GM15510 (cell line): ENCODE data around the gene ST6GALNAC2.

ENCODE experiments used
- POLR2A ChIP-seq: IDR thresholded peaks from 3 replicates; pipeline ENCODE4 v1.6.1; 2011; ENCODE audit warnings: borderline replicate concordance; ENCODE audit not compliant: insufficient read length; ENCODE audit errors: extremely low read depth

Gene ST6GALNAC2

DNA sequence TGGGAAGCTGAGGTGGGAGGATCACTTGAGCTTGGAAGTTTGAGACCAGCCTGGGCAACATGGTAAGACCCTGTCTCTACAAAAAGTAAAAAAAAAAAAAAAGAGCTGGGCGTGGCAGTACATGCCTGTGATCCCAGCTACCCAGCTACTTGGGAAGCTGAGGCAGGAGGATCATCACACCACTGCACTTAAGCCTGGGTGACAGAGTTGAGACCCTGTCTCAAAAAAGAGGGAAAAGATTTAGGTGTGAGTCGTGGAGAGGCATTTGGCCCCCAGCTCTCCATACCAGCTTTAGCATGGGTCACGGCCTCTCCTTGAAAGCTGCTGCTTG lies 19.1 kb downstream of the ST6GALNAC2 start:
- no peak for TF ChIP-seq POLR2A

DNA sequence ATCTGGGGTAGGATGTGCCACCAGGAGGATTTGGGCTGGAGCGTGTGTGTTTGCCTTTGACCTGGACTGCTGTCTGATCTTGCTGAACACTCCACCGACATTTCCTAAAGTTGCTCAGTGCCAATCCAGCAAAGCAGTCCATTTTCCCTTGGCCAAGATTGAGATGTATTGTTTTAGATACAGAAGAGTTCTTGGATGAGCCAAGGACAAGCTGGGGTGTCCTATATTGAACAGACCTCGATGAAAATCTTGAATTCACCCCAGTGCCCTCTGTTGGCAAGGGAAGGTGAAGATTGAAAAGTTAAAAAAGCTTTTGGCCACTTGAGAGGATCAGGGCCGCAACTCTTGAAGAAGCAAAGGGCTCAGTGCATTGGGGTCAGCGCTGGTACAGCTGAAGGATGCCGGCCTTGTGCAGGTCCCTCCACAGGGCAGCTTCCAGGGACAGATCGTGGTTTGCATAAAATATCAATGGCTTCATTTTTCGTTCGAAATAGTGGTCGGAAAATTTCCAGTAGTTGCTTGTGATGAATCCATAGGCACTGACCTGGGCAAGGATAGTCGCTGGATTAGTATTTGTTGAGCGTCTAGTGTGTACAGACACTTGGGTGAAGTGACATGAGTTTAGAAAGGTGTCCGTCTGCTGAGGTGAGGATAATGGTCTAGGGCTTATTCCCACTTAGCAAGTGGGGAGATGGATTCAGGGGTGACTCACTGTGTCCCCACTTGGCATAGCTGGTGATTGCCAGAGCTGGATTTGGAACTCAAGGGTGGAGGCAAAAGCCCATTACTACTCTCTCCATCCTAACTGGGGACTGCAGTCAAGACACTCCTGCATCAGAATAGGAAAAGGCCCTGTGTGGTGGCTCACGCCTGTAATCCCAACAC lies 19.7 kb downstream of the ST6GALNAC2 start:
- TF ChIP-seq POLR2A = peak; percentile 15

DNA sequence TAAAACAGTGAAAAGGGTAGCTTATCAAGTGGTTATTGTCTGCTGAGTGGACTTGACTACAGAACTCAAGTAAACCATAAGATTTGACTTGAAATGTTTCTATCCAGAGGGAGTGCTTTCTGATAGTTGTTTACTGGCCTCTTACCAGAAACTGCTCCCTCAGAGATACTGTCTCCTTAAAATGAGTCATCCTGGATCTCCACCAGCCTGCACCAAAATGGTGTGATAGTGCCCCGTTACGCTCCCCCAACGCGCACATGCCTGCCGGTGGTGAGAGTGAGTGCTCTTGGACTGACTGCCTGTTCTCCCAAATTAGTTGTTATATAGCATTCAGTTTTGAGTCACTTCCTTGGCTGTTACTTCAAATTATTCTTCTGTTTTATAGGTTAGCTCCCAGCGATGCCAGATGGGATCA lies 22.9 kb downstream of the ST6GALNAC2 start:
- no peak for TF ChIP-seq POLR2A

DNA sequence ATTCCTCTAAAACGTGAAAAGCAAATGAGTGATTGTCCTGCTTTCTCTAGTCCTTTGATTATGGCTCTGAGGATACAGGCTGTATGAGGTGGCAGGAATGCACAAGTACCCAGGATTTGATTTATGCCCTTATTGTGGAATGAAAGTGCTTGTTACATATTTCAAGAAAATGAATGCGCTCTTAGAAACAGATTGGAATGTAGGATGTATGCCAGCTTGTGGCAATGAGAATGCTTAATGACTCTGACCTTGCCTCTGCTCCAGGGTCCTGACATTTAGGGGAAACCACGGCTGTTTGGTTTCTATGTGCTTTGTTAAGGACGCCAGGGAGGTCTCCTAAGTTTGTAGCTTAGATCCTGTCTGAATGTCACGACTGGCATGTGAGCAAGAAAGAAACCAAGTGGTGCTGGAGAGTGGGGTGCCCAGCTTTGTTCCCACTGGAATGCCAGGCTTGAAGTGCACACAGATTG lies 23.8 kb downstream of the ST6GALNAC2 start:
- TF ChIP-seq POLR2A = no peak

DNA sequence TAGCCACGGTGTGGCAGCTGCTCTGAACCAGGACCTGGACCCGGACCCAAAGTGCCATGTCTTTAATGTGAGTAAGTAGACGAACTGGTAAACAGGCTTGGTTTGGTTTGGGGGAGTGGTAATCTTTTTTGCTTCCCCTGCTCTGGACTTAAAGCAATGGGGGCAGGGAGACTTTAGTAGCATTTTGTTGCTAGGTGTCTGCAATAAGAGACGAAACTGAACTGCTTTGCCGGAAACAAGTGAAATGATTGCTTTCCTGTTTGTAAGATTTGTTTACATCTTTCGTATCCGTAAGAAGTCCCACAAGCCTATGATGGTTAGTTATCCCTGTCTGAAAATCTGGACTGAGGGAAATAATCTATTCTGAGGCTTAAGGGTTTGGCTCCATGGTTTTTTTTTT lies 24.3 kb downstream of the ST6GALNAC2 start:
- TF ChIP-seq POLR2A = no peak

DNA sequence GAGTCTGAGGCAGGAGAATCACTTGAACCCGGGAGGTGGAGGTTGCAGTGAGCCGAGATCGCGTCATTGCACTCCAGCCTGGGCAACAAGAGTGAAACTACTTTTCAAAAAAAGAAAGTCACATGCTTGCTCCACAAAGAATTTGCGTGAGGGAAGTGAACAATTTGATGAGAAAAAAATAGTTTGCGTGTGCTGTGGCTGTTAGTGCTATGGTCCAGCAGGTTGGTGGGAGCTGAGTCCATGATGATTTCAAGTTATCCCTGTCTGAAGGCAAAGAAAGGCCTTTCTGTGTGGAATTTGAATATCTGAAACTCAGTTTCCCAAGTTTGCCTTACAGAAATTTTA lies 24.8 kb downstream of the ST6GALNAC2 start:
- TF ChIP-seq POLR2A = no peak

DNA sequence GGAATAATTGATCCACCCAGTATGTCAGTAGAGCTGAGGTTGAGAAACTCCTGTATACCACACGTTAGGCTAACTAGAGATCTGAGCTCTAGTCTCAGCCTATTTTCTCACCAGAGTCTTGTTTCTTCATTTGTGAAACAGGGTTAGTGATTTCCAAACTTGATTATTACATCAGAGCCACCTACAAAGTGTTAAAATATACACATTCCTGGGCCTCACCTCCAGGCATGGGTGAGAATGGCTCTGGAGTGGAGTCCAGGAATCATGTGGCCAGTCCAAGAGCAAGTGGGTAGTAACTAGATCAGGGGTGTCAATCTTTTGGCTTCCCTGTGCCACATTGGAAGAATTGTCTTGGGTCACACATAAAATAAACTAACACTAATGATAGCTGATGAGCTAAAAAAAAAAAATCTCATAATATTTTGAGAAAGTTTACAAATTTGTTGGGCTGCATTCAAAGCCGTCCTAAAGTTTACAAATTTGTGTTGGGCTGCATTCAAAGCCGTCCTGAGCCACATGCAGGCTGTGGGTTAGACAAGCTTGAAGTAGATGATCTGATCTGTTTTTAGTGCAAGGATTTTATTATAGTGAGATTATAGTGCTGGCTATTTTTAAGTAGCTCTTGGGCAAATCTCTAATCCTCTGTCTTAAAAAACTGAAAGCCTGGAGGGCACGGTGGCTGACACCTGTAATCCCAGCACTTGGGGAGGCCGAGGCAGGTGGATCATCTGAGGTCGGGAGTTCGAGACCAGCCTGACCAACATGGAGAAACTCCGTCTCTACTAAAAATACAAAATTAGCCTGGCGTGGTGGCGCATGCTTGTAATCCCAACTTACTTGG lies 25.4 kb downstream of the ST6GALNAC2 start:
- TF ChIP-seq POLR2A = no peak

DNA sequence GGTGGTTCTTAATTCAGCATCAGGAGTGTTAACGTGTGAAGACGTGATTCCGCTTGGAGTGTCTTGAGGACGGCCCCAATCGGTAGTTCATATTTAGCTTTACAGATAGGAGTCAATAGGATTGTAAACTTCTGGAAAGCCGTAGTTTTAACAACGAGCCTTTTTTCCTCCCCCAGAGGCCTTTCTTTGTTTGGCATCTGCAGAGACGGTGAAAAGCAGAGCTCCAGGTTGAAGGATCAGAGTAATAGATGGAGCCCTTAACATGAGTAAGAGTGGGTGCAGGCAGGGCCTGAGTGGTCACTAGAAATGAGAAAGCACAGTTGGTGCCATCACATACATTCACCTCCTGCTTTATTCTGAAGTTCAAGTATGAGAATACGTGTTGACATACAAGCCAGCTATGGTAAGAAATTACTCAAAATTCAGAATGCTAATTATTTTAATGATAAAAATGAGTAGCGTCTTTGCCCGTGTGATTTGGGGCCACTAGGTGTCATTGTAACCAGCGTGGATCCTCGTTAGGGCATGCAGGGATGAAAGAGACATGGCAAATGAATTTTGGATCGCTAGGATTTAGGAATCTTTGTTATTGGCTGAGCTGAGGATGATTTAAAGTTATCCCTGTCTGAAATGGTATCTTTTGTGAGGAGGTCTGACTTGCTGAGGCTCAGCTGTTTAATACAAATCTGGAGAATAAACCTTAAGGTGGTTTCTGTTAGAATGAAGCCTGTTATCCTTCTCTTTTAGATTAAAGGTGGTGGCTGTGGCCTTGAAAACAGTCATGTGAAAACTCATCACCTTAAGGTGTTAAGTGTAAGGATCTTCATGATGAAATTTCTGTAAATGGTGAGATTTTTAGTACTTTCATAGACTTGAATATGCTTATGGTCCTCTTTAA lies 27.2 kb downstream of the ST6GALNAC2 start:
- TF ChIP-seq POLR2A = no peak

DNA sequence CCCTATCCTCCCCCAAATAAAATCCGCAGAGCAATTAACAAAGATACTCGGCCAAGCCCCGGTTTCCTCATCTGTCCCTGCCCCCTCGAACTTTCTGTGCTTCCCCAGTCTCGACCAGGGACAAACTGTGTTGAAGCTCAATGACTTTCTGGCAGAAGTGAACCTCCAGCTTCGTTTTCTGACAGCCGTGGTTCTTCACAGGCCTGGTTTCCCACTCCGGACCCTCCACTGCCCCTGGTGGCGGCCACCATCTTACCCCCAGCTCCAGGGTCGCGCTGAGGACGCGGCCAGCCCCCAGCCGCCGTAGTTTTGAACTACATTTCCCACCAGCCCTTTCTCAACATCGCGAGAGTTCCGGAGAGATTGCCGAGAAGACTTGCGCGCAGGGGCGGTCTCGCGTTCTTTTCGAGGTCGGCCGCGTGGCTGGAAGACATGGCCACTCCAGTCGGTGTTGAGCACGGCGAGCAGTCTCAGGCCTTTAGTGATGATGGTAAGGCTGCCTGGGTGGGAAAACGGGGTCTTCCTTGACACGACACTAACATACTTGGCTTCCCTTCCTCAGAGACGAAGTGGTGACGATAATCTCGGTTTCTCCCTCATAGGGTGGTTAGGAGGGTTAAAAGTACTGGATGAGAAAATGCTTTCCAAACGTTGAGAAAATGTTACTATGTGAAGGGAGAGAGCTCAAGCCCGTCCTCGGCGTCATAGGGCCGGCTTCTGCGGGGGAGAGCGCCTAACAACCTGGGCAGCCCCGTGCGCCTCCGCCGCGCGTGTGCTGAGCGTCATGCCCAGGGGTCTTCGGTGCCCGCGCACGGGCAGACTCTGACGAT lies 28.1 kb downstream of the ST6GALNAC2 start:
- peak; percentile 94 for TF ChIP-seq POLR2A

DNA sequence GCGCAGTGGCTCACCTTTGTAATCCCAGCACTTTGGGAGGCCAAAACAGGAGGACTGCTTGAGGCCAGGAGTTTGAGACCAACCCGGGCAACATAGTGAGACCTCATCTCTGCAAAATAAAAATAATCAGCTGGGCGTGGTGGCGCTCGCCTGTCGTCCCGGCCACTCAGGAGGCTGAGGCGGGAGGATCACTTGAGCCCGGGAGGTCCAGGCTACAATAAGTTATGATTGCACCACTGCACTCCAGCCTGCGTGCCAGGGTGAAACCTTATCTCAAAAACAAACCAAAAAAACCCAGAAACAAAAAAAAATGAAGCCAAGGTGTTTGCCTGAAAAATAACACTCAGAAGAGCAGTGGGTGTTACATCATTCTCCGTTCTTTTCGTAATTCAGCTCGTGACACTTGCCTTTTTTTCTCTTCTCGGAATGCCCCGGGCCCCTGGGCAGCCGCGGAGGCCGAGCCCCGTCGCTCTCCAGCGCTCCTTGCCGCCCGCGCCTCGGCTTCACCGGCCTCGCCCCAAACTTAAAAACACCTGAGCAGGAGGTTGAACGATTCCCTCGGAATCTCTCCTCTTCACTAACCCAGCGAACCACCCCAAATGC lies 28.8 kb downstream of the ST6GALNAC2 start:
- TF ChIP-seq POLR2A = no peak

DNA sequence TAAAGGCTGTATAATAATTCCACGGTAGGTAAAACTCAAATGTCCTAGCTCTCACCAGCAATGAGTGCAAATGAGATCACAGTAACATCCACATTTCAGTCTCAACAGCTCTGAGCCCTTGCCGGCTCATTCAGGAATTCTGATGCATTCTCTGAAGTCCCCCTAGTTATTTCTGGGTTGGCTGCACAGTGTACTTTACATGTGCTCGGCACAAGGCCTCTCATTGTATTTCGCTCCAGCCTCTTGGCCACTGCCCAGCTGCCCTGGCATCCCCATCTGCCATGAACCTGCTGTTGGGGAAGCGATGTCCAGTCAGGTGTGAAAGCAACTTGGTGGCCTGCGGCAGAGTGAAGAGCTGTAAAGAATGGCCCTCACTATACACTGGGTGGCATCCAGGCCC lies 31.5 kb downstream of the ST6GALNAC2 start:
- no peak for TF ChIP-seq POLR2A

DNA sequence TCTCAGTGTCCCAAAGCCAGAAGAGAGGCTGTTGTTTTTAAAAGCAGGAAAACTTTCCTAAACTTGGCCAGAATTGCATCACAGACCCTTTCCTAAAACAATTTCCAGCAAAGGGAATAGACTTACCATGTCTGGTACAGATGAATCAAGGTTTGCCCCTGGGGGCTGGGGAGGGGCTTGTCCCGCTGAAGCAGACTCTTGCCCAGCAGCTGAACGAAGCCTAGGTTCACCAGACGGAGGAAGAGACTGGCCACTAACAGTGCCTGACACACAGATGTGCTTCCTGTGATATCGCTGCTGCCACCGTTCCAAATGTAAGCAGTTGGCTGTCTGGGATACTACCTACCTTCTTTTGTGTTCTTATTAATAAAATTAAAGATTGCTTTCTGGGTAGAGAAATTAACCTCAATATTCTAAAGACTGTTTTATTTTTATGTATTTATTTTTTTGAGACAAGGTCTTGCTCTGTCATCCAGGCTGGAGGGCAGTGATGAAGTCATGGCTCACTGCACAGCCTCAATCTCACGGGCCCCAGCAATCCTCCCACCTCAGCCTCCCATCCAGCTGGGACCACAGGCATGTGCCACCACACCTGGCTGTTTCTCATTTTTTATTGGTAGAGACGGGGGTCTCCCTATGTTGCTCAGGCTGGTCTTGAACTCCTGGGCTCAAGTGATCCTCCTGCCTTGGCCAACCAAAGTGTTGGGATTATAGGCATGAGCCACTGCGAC lies 32.3 kb downstream of the ST6GALNAC2 start:
- no peak for TF ChIP-seq POLR2A

DNA sequence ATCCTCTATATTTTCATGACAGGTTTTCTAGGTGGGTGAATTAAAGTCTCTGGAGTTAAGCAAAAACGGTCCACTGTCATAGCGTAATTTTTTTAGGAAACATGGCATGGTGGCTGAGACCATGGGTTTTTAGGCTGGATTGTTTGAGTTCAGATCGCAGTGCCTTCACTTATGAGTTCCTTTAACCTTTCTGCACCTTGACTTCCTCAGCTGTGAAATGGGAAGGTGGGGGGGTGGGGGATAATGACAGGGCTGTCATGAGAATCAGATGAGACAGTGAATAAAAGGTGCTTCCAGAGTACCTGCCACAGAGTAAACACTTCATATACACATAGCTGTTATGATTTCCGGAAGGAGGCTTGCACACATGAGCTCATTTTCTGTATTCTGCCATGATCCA lies 34.0 kb downstream of the ST6GALNAC2 start:
- TF ChIP-seq POLR2A = no peak

DNA sequence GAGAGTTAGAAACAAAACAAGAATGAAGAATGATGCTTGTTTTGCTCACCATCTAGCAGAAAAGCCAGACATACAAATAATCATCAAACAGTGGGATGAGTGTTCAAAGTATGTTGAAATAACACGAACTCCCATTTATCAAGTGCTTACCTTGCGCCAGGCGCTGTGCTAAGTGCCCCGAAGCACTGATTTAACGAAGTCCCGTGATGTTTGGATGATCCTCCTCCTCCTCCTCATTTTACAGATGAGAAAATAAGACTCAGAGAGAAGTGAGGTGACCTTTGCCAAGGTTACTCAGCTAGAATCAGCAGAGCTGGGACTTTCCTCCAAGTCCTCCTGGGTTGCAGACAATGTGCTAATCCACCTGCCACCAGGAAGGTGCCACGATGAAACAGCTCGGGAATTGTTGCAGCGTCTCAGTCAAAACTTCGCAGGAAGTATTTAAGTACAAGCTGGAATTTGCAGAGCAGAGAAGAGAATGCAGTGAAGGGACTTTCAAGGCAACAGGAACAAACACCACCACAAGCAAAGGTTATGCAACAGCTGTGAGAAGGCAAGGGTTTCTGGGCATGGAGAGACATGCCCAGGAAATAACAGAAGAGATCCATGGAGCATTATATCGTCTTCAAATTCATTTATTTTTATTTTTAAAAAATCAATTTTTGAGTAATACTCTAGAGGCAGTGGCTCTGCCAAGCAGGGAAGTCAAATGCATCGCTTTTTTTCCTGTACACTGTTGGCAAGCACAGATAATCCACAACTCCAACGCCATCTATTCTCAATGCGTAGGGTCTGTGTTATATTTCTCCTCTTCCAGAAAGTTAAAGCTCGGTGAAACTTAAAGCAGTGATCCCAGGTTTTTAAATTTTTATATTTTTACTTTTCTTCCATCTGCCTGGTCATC lies 34.7 kb downstream of the ST6GALNAC2 start:
- TF ChIP-seq POLR2A = no peak
